PC-9 (cell line): ENCODE results near the gene HUS1.
A peak's percentile ranks its signal among the peaks of the same experiment; 100 is the strongest.

ENCODE experiments used
- CTCF ChIP-seq: fragments of 200-600 bp; sonication (generic); conservative IDR thresholded peaks from 2 replicates; pipeline ENCODE4 v1.6.1; 2017; ENCODE audit warnings: mixed run types, antibody characterized with exemption, mild to moderate bottlenecking, moderate library complexity
- EZH2 ChIP-seq: fragments of 200-600 bp; sonication (generic); IDR thresholded peaks from 2 replicates; pipeline ENCODE4 v1.8.0; 2017; ENCODE audit warnings: antibody characterized with exemption, low read depth

GRCh38 chr7:47991741-47992311, 12.4 kb upstream of the HUS1 start:
- peak; percentile 81 for TF ChIP-seq CTCF
- TF ChIP-seq EZH2, result no peak
